GM21515 (cell line): ENCODE data around the gene PMEL.
"Not testable (repeated sequence)": the region's sequence is repeated elsewhere in the genome, so short reads cannot be mapped to it uniquely, and the experiment has no call there.

Experiments used
- ATAC-seq: cut with Tn5 transposase; IDR thresholded peaks from one replicate; pipeline ENCODE4 v1.9.1; 2021; ENCODE audit not compliant: unreplicated experiment

Gene PMEL

GRCh38 chr12:55925870-55926737 lies 39.7 kb downstream of the PMEL start:
- no peak for ATAC-seq

- no peak for ATAC-seq
These were observed 40.5 kb downstream of the PMEL start for GRCh38 chr12:55925371-55925770.

GRCh38 chr12:55923648-55924047 lies 42.2 kb downstream of the PMEL start:
- not testable (repeated sequence) for ATAC-seq

GRCh38 chr12:55922126-55922525 lies 43.7 kb downstream of the PMEL start:
- no peak for ATAC-seq

- ATAC-seq: not testable (repeated sequence)
These were observed 46.8 kb downstream of the PMEL start for GRCh38 chr12:55919032-55919431.

GRCh38 chr12:55915482-55915859 lies 50.4 kb downstream of the PMEL start:
- no peak for ATAC-seq

- ATAC-seq: no peak
These were observed 52.9 kb downstream of the PMEL start for GRCh38 chr12:55912908-55913307.

- ATAC-seq: no peak
These were observed 56.3 kb downstream of the PMEL start for GRCh38 chr12:55909513-55909884.

GRCh38 chr12:55908726-55909512 lies 56.9 kb downstream of the PMEL start:
- no peak for ATAC-seq

GRCh38 chr12:55906056-55906455 lies 59.8 kb downstream of the PMEL start:
- ATAC-seq: no peak
